SU-DHL-6 (cell line): ENCODE data around the gene PLA2G2C.
"Not testable (repeated sequence)": the region's sequence is repeated elsewhere in the genome, so short reads cannot be mapped to it uniquely, and the experiment has no call there.

ENCODE experiments used
- EZH2phosphoT487 ChIP-seq: fragments of 200-600 bp; sonication (generic), shearing (Covaris generic); conservative IDR thresholded peaks from 2 replicates; pipeline ENCODE4 v1.6.1; 2018; ENCODE audit warnings: mild to moderate bottlenecking, antibody characterized with exemption, low read length, moderate library complexity, mixed read lengths
- TF ChIP-seq, protein P1 (sequence below): fragments of 200-600 bp; sonication (generic); IDR thresholded peaks from one replicate; pipeline ENCODE4 v1.5.1; 2017; ENCODE audit warnings: antibody characterized with exemption, mild to moderate bottlenecking, low read length, moderate library complexity; ENCODE audit not compliant: insufficient read depth, poor library complexity, severe bottlenecking

DNA sequence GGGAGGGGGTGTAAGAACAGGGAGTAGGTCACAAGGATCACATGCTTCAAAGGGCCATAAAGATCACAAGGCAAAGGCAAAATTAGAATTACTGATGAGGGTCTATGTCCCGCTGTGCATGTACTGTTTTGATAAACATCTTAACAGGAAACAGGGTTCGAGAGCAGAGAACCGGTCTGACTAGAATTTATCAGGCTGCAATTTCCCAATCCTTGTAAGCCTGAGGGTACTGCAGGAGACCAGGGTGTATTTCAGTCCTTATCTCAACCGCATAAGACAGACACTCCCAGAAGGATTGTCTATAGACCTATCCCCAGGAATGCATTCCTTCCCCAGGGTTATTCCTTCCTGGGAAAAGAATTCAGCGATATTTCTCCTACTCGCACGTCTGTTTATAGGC, 46.2 kb upstream of the PLA2G2C start:
- TF ChIP-seq, protein P1, sequence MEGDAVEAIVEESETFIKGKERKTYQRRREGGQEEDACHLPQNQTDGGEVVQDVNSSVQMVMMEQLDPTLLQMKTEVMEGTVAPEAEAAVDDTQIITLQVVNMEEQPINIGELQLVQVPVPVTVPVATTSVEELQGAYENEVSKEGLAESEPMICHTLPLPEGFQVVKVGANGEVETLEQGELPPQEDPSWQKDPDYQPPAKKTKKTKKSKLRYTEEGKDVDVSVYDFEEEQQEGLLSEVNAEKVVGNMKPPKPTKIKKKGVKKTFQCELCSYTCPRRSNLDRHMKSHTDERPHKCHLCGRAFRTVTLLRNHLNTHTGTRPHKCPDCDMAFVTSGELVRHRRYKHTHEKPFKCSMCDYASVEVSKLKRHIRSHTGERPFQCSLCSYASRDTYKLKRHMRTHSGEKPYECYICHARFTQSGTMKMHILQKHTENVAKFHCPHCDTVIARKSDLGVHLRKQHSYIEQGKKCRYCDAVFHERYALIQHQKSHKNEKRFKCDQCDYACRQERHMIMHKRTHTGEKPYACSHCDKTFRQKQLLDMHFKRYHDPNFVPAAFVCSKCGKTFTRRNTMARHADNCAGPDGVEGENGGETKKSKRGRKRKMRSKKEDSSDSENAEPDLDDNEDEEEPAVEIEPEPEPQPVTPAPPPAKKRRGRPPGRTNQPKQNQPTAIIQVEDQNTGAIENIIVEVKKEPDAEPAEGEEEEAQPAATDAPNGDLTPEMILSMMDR: not testable (repeated sequence)
- not testable (repeated sequence) for TF ChIP-seq EZH2phosphoT487
